A673 (cell line): ENCODE results near the gene SUGP2.

Experiments used
- EZH2 ChIP-seq: fragments of 200-600 bp; sonication (generic); IDR thresholded peaks from 2 replicates; pipeline ENCODE4 v1.6.1; 2017; ENCODE audit warnings: borderline replicate concordance, low read depth, mild to moderate bottlenecking, mixed read lengths, antibody characterized with exemption, low read length; ENCODE audit not compliant: poor library complexity, severe bottlenecking
- TF ChIP-seq, protein P1 (sequence below): fragments of 300-800, 200-600 bp; sonication (generic); conservative IDR thresholded peaks from 2 replicates; pipeline ENCODE4 v1.5.1; 2017; ENCODE audit warnings: low read depth, mild to moderate bottlenecking, antibody characterized with exemption, low read length, moderate library complexity, mixed read lengths

DNA sequence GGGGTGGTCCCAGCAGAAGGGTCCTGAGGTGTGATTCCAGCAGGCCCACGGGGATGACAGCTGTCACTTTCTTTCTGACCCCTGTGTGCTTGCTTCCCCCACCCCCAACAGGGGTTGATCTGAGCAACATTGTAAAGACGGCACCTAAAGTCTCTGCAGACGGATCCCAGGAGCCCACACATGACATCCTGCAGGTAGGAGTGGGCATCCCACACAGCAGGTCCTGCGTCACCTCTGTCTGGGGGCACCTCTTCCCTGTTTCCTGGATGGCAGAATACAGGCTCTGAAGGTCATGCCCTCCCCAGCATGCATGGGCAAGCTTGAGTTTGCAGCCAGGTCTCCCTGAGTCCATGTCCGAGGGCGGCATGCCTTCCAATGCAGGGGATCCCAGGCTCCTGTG, 10.6 kb upstream of the SUGP2 start:
- TF ChIP-seq, protein P1, sequence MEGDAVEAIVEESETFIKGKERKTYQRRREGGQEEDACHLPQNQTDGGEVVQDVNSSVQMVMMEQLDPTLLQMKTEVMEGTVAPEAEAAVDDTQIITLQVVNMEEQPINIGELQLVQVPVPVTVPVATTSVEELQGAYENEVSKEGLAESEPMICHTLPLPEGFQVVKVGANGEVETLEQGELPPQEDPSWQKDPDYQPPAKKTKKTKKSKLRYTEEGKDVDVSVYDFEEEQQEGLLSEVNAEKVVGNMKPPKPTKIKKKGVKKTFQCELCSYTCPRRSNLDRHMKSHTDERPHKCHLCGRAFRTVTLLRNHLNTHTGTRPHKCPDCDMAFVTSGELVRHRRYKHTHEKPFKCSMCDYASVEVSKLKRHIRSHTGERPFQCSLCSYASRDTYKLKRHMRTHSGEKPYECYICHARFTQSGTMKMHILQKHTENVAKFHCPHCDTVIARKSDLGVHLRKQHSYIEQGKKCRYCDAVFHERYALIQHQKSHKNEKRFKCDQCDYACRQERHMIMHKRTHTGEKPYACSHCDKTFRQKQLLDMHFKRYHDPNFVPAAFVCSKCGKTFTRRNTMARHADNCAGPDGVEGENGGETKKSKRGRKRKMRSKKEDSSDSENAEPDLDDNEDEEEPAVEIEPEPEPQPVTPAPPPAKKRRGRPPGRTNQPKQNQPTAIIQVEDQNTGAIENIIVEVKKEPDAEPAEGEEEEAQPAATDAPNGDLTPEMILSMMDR: no peak
- TF ChIP-seq EZH2: no peak
